Cardiac muscle cell (in vitro differentiated cells and primary cell): ENCODE measurements around the gene FCSK. TPM values are rescaled to one million over a fixed set of nuclear protein-coding genes. Genes with fewer than 3 reads are reported as not detected.

ENCODE experiments used
- DNase-seq, 2 donors: peaks; one replicate each; pipeline versions ENCODE4 v3.0.0 to v3.0.0-alpha.2; 2010 to 2017; ENCODE audit warnings: low read depth in 1 of 2, low spot score in 1 of 2
- H3K27ac ChIP-seq: fragments of 200-600 bp; sonication (generic); 2 replicates; pipeline ENCODE4 v1.5.1; 2016
- H3K27me3 ChIP-seq: fragments of 200-600 bp; sonication (generic); 2 replicates; pipeline ENCODE4 v1.6.0; 2016; ENCODE audit warnings: control low read depth
- H3K36me3 ChIP-seq: fragments of 200-600 bp; sonication (generic); 2 replicates; pipeline ENCODE4 v1.5.1; 2016; ENCODE audit warnings: control low read depth
- H3K4me1 ChIP-seq: fragments of 200-600 bp; sonication (generic); 2 replicates; pipeline ENCODE4 v1.8.1; 2017; ENCODE audit warnings: low read depth, mild to moderate bottlenecking, mixed run types
- H3K4me3 ChIP-seq: fragments of 200-600 bp; sonication (generic); 2 replicates; pipeline ENCODE4 v1.5.1; 2016; ENCODE audit warnings: mild to moderate bottlenecking
- H3K9me3 ChIP-seq: fragments of 200-600 bp; sonication (generic); 2 replicates; pipeline ENCODE4 v1.5.1; 2017; ENCODE audit warnings: low read depth, mild to moderate bottlenecking, control low read depth
- polyA plus RNA-seq: library from polyadenylated mRNA; unstranded; fragments of >200 nt; fragmentation: Nextera tagmentation; extraction: Ambion mirVana; gene quantifications from 2 replicates; pipeline ENCODE4 v1.2.1, GENCODE V29; 2016
- total RNA-seq: library from RNA; depleted of rRNA; stranded (reverse); fragments of >200 nt; gene quantifications from 2 replicates; pipeline ENCODE4 v1.2.3, GENCODE V29; 2016
- TF ChIP-seq, protein P1 (sequence below): IDR thresholded peaks from 2 replicates; pipeline ENCODE4 v1.5.1; 2012; ENCODE audit warnings: low read depth, mild to moderate bottlenecking, low read length

The FCSK gene
- total and polyA plus RNA-seq, 2 experiments from 2014 or later, result 12.0 to 22.5 TPM

DNA sequence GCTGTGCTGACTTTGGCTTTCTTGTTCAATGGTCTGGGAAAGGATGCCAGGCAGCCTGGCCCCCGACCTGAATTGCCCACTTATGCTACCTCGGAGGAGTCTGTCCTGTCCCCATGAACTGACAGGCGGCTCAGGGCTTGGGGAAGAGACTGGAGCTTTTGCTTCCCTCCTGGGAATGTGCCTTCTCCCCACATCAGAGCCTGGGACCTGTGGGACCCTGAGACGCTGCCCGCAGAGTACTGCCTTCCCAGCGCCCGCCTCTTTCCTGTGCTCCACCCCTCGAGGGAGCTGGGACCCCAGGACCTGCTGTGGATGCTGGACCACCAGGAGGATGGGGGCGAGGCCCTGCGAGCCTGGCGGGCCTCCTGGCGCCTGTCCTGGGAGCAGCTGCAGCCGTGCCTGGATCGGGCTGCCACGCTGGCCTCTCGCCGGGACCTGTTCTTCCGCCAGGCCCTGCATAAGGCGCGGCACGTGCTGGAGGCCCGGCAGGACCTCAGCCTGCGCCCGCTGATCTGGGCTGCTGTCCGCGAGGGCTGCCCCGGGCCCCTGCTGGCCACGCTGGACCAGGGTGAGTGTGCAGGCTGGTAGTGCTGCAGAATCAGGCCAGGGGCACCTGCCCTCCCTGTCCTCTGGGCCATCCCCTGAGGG lies 18.5 kb downstream of the FCSK start:
- Histone ChIP-seq H3K9me3 (no peaks in the 10 kb centered on the region), H3K36me3 (no peaks in the 10 kb centered on the region), H3K4me3 (no peak overlapping the region), H3K27me3 (no peaks in the 10 kb centered on the region), H3K4me1 (no peaks in the 10 kb centered on the region), H3K27ac (no peak overlapping the region)
- TF ChIP-seq, protein P1, sequence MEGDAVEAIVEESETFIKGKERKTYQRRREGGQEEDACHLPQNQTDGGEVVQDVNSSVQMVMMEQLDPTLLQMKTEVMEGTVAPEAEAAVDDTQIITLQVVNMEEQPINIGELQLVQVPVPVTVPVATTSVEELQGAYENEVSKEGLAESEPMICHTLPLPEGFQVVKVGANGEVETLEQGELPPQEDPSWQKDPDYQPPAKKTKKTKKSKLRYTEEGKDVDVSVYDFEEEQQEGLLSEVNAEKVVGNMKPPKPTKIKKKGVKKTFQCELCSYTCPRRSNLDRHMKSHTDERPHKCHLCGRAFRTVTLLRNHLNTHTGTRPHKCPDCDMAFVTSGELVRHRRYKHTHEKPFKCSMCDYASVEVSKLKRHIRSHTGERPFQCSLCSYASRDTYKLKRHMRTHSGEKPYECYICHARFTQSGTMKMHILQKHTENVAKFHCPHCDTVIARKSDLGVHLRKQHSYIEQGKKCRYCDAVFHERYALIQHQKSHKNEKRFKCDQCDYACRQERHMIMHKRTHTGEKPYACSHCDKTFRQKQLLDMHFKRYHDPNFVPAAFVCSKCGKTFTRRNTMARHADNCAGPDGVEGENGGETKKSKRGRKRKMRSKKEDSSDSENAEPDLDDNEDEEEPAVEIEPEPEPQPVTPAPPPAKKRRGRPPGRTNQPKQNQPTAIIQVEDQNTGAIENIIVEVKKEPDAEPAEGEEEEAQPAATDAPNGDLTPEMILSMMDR, result no peak
- no peak for DNase-seq

DNA sequence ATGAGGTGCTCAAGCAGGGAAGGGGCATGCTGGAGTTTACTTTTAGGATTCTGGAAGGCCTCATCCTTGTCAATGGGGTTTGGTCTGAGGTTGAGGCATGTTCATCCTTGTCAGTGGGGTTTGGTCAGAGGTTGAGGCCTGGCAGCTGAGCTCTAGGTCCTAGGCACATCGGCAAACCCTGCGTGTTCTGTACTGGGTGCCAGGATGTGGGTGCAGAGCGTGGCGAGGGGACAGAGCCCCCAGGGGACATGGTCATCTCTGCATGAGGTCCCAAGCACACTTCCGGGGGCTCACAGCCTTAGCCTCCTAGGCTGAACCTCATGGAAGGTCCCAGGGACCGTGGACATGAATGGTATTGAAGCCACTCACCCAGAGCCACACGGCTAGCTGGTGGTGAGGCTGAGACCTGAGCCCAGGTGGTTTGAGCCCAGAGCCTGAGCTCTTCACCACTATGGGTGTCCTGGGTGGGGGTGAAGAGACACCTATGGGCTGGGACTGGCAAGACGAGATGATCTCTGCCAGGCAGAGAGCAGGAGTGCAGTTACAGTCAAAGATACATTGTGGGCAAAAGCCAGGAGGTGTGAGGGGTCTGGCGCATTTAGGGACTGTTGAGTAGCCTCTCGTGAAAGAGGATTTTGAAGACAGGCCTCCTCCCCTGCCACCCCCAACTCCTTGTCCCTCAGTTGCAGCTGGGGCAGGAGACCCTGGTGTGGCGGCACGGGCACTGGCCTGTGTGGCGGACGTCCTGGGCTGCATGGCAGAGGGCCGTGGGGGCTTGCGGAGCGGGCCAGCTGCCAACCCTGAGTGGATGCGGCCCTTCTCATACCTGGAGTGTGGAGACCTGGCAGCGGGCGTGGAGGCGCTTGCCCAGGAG lies 19.3 kb downstream of the FCSK start:
- Histone ChIP-seq H3K9me3 (no peaks in the 10 kb centered on the region), H3K4me1 (no peaks in the 10 kb centered on the region), H3K4me3 (no peak overlapping the region), H3K27ac (no peak overlapping the region), H3K27me3 (no peaks in the 10 kb centered on the region), H3K36me3 (no peaks in the 10 kb centered on the region)
- DNase-seq, result no peak
- TF ChIP-seq, protein P1, result no peak

DNA sequence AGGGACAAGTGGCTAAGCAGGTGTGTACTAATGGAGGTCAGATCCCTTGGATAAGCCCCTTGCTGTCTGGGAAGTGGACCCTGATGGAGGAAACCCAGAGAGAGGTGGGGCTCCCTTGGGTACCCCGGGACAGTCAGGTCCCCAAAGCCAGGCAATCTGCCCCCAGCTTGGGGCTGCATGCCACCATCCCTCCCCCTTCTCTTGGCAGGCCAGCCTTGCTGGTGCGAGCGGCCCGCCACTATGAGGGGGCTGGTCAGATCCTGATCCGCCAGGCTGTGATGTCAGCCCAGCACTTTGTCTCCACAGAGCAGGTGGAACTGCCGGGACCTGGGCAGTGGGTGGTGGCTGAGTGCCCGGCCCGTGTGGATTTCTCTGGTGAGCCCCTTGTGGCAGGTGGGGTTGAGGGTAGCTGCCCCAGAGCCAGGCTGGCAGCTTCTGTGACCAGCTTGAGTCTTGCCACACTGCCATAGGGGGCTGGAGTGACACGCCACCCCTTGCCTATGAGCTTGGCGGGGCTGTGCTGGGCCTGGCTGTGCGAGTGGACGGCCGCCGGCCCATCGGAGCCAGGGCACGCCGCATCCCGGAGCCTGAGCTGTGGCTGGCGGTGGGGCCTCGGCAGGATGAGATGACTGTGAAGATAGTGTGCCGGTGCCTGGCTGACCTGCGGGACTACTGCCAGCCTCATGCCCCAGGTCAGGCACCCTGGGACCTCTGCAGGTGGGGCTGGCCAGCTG lies 20.1 kb downstream of the FCSK start:
- Histone ChIP-seq H3K4me1 (no peaks in the 10 kb centered on the region), H3K9me3 (no peaks in the 10 kb centered on the region), H3K4me3 (no peak overlapping the region), H3K27ac (no peak overlapping the region), H3K27me3 (no peaks in the 10 kb centered on the region), H3K36me3 (peaks cover 3% of the 10 kb centered on the region)
- TF ChIP-seq, protein P1, result no peak
- DNase-seq, result no peak

DNA sequence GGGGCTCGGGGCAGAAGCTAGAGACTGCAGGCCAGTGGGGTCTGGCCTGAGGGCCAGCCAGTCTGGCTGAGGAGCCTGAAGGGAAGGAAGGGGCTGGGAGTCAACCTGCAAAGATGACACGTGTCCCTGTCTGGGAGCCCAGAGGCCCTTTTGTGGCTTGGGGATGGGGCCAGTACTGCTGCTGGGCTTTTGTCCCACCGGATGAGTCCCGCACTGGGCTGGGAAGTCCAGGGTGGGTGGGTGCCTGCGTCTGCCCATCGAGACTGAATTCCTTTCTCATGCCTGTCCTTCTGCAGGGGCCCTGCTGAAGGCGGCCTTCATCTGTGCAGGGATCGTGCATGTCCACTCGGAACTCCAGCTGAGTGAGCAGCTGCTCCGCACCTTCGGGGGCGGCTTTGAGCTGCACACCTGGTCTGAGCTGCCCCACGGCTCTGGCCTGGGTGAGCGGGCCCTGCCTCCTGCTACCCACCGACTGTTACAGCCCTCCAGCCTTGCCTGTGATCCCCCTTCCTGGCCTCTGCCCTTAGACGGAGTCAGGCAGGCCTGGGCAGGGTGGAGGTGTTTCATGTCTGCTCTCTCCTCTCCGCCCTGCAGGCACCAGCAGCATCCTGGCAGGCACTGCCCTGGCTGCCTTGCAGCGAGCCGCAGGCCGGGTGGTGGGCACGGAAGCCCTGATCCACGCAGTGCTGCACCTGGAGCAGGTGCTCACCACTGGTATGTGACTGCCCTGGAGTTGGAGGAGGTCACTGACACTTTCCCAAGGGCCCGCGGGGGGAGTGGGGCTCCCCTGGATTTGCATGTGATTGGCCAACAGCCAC lies 20.9 kb downstream of the FCSK start:
- Histone ChIP-seq H3K4me3 (no peak overlapping the region), H3K36me3 (peaks cover 7% of the 10 kb centered on the region), H3K9me3 (no peaks in the 10 kb centered on the region), H3K27ac (no peak overlapping the region), H3K4me1 (no peaks in the 10 kb centered on the region), H3K27me3 (no peaks in the 10 kb centered on the region)
- TF ChIP-seq, protein P1, result no peak
- no peak for DNase-seq
